Adipocyte (in vitro differentiated cells): ENCODE data around the gene FAM174A.

Experiments used
- DNase-seq: peaks from one replicate; pipeline ENCODE4 v3.0.0-alpha.2; 2015; ENCODE audit warnings: low read depth
- H3K27me3 ChIP-seq: replicated peaks from 2 replicates; pipeline ENCODE4 v1.7.0; 2013; ENCODE audit warnings: mild to moderate bottlenecking, low read length, moderate library complexity; ENCODE audit not compliant: control insufficient read depth, insufficient read depth
- H3K36me3 ChIP-seq: 2 replicates; pipeline ENCODE4 v1.7.0; 2013; ENCODE audit warnings: low read length, mild to moderate bottlenecking, moderate library complexity; ENCODE audit not compliant: control insufficient read depth, insufficient read depth, severe bottlenecking
- H3K4me1 ChIP-seq: 2 replicates; pipeline ENCODE4 v1.7.0; 2013; ENCODE audit warnings: mild to moderate bottlenecking, low read length, moderate library complexity; ENCODE audit not compliant: control insufficient read depth, insufficient read depth
- H3K4me3 ChIP-seq: 2 replicates; pipeline ENCODE4 v1.7.0; 2013; ENCODE audit warnings: mild to moderate bottlenecking, low read length, moderate library complexity
- H3K9ac ChIP-seq: 2 replicates; pipeline ENCODE4 v1.7.0; 2013; ENCODE audit warnings: mild to moderate bottlenecking, low read length, moderate library complexity
- H3K9me3 ChIP-seq: 2 replicates; pipeline ENCODE4 v1.7.0; 2013; ENCODE audit warnings: mild to moderate bottlenecking, low read length, moderate library complexity; ENCODE audit not compliant: control insufficient read depth

The FAM174A gene

GRCh38 chr5:100539519-100539918 lies 4.3 kb downstream of the FAM174A start:
- Histone ChIP-seq H3K27me3 (no peaks in the 10 kb centered on the region), H3K9ac (no peak overlapping the region), H3K4me3 (no peak overlapping the region), H3K36me3 (no peaks in the 10 kb centered on the region), H3K4me1 (peaks cover 24% of the 10 kb centered on the region), H3K9me3 (no peaks in the 10 kb centered on the region)
- DNase-seq = no peak

DNA sequence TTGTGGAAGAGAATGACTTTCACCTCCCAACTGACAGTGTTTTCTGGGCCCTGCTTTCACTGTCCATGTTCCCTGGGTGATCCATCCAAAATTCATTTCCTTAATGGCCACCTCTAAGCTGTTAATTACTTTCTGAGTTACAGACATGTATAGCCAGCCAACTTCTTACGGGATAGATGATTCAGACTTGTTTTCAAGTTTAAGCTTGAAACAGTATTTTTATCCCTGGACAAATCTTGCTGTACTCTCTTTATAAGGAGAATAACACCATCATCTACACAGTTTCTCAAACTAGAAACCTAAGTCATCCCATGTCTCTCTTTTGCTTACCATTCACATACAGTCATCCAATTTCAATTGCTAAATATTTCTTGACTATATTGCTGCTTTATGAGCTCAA lies 6.9 kb downstream of the FAM174A start:
- Histone ChIP-seq H3K4me3 (no peak overlapping the region), H3K9me3 (no peaks in the 10 kb centered on the region), H3K36me3 (no peaks in the 10 kb centered on the region), H3K9ac (no peak overlapping the region), H3K27me3 (no peaks in the 10 kb centered on the region), H3K4me1 (peaks cover 11% of the 10 kb centered on the region)
- DNase-seq = no peak

GRCh38 chr5:100546001-100546400 lies 10.8 kb downstream of the FAM174A start:
- H3K4me1 ChIP-seq = peaks cover 4% of the 10 kb centered on the region
- no peak for DNase-seq
- H3K4me3 ChIP-seq = no peak overlapping the region
- H3K36me3 ChIP-seq = no peaks in the 10 kb centered on the region
- no peaks in the 10 kb centered on the region for H3K9me3 ChIP-seq
- H3K27me3 ChIP-seq = no peaks in the 10 kb centered on the region
- no peak overlapping the region for H3K9ac ChIP-seq

GRCh38 chr5:100550531-100551051 lies 15.4 kb downstream of the FAM174A start:
- H3K9me3 ChIP-seq = no peaks in the 10 kb centered on the region
- DNase-seq = no peak
- H3K4me3 ChIP-seq = no peak overlapping the region
- peaks cover 4% of the 10 kb centered on the region for H3K4me1 ChIP-seq
- no peaks in the 10 kb centered on the region for H3K36me3 ChIP-seq
- H3K9ac ChIP-seq = no peak overlapping the region
- no peaks in the 10 kb centered on the region for H3K27me3 ChIP-seq

- Histone ChIP-seq H3K9me3 (no peaks in the 10 kb centered on the region), H3K27me3 (no peaks in the 10 kb centered on the region), H3K36me3 (no peaks in the 10 kb centered on the region), H3K4me1 (peaks cover 4% of the 10 kb centered on the region), H3K4me3 (no peak overlapping the region), H3K9ac (no peak overlapping the region)
- no peak for DNase-seq
These were observed 16.0 kb downstream of the FAM174A start for GRCh38 chr5:100551183-100551582.

DNA sequence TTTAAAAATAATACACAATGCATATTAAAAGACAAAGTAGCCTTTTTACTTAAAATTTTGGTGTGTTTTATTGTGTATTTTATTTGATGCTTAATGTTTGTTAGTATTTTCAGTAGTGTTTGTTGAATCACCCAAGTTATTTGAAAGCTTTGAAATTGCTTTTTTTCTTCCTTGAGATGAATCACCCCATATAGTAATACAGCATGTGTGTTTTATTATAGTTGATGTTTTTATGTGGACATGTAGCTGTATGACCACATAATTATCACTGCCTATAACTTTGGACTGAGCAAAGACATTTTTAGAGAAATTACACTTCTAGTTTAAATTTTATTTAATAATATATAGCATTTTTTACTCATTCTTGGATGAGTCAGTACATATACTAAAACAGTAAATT lies 18.0 kb downstream of the FAM174A start:
- no peaks in the 10 kb centered on the region for H3K27me3 ChIP-seq
- no peak overlapping the region for H3K9ac ChIP-seq
- H3K36me3 ChIP-seq = no peaks in the 10 kb centered on the region
- no peaks in the 10 kb centered on the region for H3K9me3 ChIP-seq
- H3K4me1 ChIP-seq = peaks cover 4% of the 10 kb centered on the region
- DNase-seq = peak; percentile 25
- H3K4me3 ChIP-seq = no peak overlapping the region

DNA sequence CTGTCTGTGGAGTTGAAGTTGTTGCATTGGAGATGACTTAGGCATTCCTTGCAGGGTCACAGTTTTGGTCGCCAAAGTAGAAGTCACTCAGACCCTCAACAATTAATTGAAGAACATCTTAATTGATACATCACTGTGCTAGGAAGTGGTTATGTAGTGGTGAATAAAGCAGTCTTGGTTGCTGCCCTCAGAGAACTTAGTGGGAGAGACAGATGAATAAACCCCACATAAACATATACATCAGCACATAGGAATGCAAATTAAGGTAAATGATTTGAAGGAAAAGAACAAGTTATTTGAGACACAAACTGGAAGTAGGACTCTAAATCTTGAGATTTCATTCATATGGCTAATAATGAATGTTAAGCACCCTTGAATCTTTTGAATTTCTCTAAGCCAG lies 25.7 kb downstream of the FAM174A start:
- peak; percentile 12 for DNase-seq
- Histone ChIP-seq H3K9me3 (no peaks in the 10 kb centered on the region), H3K36me3 (peaks cover 16% of the 10 kb centered on the region), H3K4me1 (no peaks in the 10 kb centered on the region), H3K27me3 (no peaks in the 10 kb centered on the region), H3K9ac (no peak overlapping the region), H3K4me3 (no peak overlapping the region)

- no peak overlapping the region for H3K9ac ChIP-seq
- peak; percentile 38 for DNase-seq
- peaks cover 16% of the 10 kb centered on the region for H3K36me3 ChIP-seq
- H3K27me3 ChIP-seq = no peaks in the 10 kb centered on the region
- no peaks in the 10 kb centered on the region for H3K4me1 ChIP-seq
- no peaks in the 10 kb centered on the region for H3K9me3 ChIP-seq
- no peak overlapping the region for H3K4me3 ChIP-seq
These were observed 27.6 kb downstream of the FAM174A start for GRCh38 chr5:100562821-100563220.

DNA sequence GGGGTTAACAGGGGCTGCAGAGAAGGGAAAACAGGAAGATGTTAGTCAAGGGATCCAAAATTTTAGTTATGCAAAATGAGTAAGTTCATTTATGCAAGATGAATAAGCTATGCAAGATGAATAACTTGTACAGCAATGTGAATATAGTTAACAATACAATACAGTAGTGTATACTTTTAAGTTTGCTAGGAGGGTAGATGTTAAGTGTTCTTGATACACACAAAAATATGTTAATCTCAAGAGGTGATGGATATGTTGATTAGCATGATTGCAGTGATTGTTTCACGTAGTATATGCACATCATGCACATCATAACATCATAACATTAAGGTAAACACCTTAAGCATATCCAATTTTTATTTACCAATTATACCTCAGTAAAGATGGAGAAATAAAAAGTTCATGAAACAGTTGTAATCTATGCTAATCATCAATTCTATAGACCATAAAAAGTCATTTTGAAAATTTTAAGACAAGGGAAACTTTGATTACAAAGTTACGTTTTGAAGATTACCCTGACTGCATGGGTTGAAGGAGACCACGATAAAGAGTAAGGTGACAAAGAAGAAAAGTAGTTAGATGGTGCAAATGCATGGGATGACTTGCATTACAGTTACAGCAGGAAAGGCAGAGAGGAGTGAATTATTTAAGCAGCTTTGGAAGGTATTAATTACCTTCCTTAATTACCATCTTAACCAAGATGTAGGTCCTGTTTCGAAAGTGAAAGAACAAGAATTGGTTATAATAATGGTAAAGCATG lies 31.4 kb downstream of the FAM174A start:
- Histone ChIP-seq H3K4me3 (no peak overlapping the region), H3K9me3 (no peaks in the 10 kb centered on the region), H3K4me1 (no peaks in the 10 kb centered on the region), H3K9ac (no peak overlapping the region), H3K27me3 (no peaks in the 10 kb centered on the region), H3K36me3 (peaks cover 16% of the 10 kb centered on the region)
- no peak for DNase-seq

DNA sequence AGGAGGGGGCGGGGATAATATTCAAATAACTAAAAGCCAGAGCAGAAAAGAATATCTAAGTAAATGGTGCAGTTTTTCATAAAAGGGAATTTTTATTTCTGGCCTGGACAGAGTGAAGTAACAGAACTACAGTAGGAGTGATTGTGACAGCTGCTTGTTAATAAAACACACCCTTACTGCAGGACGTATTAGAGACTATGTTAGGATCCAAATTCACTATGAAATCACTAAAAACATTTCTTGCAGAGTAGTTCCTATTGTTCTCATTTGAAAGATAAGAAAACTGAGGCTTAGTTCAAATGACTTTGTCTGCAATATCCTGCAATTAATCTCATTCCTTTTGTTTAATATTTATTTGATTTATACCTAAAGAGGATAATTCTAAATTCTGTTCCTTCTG lies 39.5 kb downstream of the FAM174A start:
- Histone ChIP-seq H3K9ac (no peak overlapping the region), H3K36me3 (peaks cover 3% of the 10 kb centered on the region), H3K4me3 (no peak overlapping the region), H3K9me3 (no peaks in the 10 kb centered on the region), H3K4me1 (no peaks in the 10 kb centered on the region), H3K27me3 (no peaks in the 10 kb centered on the region)
- no peak for DNase-seq

- Histone ChIP-seq H3K27me3 (no peaks in the 10 kb centered on the region), H3K4me1 (no peaks in the 10 kb centered on the region), H3K36me3 (peaks cover 3% of the 10 kb centered on the region), H3K9me3 (no peaks in the 10 kb centered on the region), H3K4me3 (no peak overlapping the region), H3K9ac (no peak overlapping the region)
- DNase-seq = no peak
These were observed 40.6 kb downstream of the FAM174A start for GRCh38 chr5:100575815-100576214.
